ENCODE results near the gene SPDYE2B.
"Not testable (repeated sequence)": the region's sequence is repeated elsewhere in the genome, so short reads cannot be mapped to it uniquely, and the experiment has no call there.

SPDYE2B gene

DNA sequence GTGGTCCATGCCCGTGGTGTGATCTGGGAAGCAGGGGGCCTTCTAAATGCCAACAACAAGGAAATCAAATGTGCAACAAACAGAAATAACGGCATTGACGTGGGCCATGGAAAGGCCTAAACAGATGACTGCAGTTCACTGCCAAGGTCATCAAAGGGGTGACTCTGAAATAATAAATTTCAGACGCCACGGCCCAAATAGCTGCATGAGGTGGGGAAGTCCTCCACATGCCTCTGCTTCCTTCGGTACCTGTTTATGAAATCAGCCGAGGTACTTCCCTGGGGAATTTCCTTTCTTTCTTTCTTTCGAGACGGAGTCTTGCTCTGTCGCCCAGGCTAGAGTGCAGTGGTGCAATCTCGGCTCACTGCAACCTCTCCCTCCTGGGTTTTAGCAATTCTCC lies 14.6 kb downstream of the SPDYE2B start:
- H3K27me3 ChIP-seq (ENCODE audit: control insufficient read depth, insufficient read depth, low read length); H3K36me3 ChIP-seq (ENCODE audit: control insufficient read depth, insufficient read depth, low read length); H3K4me3 ChIP-seq (ENCODE audit: low read depth, low read length); H3K9ac ChIP-seq (ENCODE audit: low read depth, low read length); H3K4me1 ChIP-seq (ENCODE audit: control insufficient read depth, insufficient read depth, low read length); H3K9me3 ChIP-seq (ENCODE audit: control insufficient read depth, insufficient read depth, low read length): not testable (repeated sequence)

DNA sequence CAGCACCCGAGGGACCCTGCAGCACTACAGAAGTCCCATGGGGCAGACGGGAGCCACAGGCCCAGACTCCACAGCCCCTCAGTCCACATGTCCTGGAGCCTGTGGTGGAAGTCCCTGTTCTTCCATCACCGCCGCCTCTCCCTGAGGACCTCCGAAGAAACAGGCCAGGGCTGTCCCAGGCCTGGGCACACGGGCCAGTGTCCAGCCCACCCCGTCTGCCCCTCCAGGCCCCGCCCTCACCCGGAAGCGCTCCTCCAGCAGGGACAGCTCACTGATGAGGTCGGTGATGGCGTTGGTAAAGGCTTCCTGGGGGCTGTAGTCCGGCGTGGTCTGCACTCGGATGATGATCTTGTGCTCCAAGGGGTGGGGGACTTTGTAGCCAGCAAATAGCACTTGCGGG lies 16.7 kb downstream of the SPDYE2B start:
- H3K4me3 ChIP-seq (ENCODE audit: low read depth, low read length); H3K9me3 ChIP-seq (ENCODE audit: control insufficient read depth, insufficient read depth, low read length); H3K27me3 ChIP-seq (ENCODE audit: control insufficient read depth, insufficient read depth, low read length); H3K36me3 ChIP-seq (ENCODE audit: control insufficient read depth, insufficient read depth, low read length); H3K9ac ChIP-seq (ENCODE audit: low read depth, low read length); H3K4me1 ChIP-seq (ENCODE audit: control insufficient read depth, insufficient read depth, low read length): not testable (repeated sequence)

- H3K27me3 ChIP-seq (ENCODE audit: control insufficient read depth, insufficient read depth, low read length); H3K9me3 ChIP-seq (ENCODE audit: control insufficient read depth, insufficient read depth, low read length); H3K36me3 ChIP-seq (ENCODE audit: control insufficient read depth, insufficient read depth, low read length); H3K4me1 ChIP-seq (ENCODE audit: control insufficient read depth, insufficient read depth, low read length); H3K9ac ChIP-seq (ENCODE audit: low read depth, low read length); H3K4me3 ChIP-seq (ENCODE audit: low read depth, low read length): not testable (repeated sequence)
These were observed 17.4 kb downstream of the SPDYE2B start for GRCh38 chr7:102667523-102667922.

GRCh38 chr7:102671166-102671955 lies 21.2 kb downstream of the SPDYE2B start, which contains the start of gene POLR2J2:
Gene POLR2J2, minus strand, starts transcription at chr7:102671663. Its CDS starts 62 bp downstream, at chr7:102671601.
- H3K4me1 ChIP-seq (ENCODE audit: control insufficient read depth, insufficient read depth, low read length); H3K27me3 ChIP-seq (ENCODE audit: control insufficient read depth, insufficient read depth, low read length); H3K9ac ChIP-seq (ENCODE audit: low read depth, low read length); H3K9me3 ChIP-seq (ENCODE audit: control insufficient read depth, insufficient read depth, low read length); H3K4me3 ChIP-seq (ENCODE audit: low read depth, low read length); H3K36me3 ChIP-seq (ENCODE audit: control insufficient read depth, insufficient read depth, low read length): not testable (repeated sequence)

DNA sequence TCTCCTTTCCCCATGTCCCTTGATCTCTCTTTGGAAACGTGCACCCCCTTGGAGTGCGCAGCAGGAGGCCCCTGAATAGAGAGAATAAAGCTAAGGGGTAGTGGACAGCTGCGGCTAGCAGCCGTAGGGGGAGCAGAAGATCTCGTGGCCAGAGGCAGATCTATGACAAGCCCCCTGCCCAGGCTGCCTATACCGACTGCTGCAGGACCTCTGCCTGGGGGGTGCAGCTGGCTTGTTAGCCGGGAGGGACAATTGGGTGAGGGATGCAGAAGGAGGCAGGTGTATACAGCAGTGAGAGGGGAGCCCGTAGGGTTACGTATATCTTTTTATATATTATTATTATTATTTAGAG lies 21.8 kb downstream of the SPDYE2B start:
- not testable (repeated sequence) for H3K9me3 ChIP-seq (ENCODE audit: control insufficient read depth, insufficient read depth, low read length); H3K4me3 ChIP-seq (ENCODE audit: low read depth, low read length); H3K36me3 ChIP-seq (ENCODE audit: control insufficient read depth, insufficient read depth, low read length); H3K4me1 ChIP-seq (ENCODE audit: control insufficient read depth, insufficient read depth, low read length); H3K27me3 ChIP-seq (ENCODE audit: control insufficient read depth, insufficient read depth, low read length); H3K9ac ChIP-seq (ENCODE audit: low read depth, low read length)

DNA sequence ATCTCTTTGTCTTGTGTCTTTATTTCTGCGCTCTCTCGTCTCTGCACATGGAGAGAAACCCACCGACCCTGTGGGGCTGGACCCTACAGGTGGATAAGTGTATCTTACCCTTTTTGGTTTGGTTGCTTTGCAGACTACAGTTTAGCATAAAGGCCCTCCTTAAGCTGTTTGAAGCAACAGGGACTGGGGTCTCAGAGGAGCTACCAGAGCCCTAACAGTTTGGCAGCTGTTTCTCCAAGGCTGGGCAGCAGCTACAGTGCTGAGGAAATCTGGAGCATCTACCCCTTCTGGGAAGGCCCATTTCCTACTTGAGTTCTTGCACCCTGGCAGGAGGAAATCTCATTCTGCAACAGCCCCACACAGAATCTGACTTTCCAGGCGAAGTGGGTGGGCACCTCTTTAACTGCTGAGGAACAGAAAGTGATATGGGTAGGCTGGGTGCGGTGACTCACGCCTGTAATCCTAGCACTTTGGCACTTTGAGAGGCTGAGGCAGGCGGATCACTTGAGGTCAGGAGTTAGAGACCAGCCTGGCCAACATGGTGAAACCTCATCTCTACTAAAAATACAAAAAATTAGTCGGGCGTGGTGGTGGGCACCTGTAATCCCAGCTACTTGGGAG lies 23.4 kb downstream of the SPDYE2B start:
- not testable (repeated sequence) for H3K36me3 ChIP-seq (ENCODE audit: control insufficient read depth, insufficient read depth, low read length); H3K27me3 ChIP-seq (ENCODE audit: control insufficient read depth, insufficient read depth, low read length); H3K9me3 ChIP-seq (ENCODE audit: control insufficient read depth, insufficient read depth, low read length)

DNA sequence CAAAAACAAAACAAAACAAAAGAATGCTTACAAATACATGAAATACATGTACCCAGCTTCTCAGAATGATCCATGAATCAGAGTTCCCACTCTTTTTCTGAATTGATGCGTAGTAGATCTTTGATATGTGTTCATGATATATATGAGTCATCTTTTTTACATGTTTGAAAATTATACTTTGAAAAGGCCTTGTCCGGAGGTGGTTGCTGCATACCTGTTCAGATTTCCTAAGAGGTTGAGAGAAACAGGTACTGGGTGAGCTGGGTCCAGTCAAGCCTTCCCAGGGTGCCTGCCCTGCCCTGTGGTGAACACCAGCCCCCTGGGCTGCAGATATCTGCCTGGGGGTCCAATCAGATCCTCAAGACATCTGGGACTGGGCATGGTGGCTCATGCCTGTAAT lies 25.4 kb downstream of the SPDYE2B start:
- not testable (repeated sequence) for H3K36me3 ChIP-seq (ENCODE audit: control insufficient read depth, insufficient read depth, low read length); H3K9ac ChIP-seq (ENCODE audit: low read depth, low read length); H3K4me1 ChIP-seq (ENCODE audit: control insufficient read depth, insufficient read depth, low read length); H3K27me3 ChIP-seq (ENCODE audit: control insufficient read depth, insufficient read depth, low read length); H3K4me3 ChIP-seq (ENCODE audit: low read depth, low read length); H3K9me3 ChIP-seq (ENCODE audit: control insufficient read depth, insufficient read depth, low read length)

More for the DNA sequence above, 23.4 kb downstream of the SPDYE2B start:
- not testable (repeated sequence) for H3K4me1 ChIP-seq (ENCODE audit: control insufficient read depth, insufficient read depth, low read length); H3K9ac ChIP-seq (ENCODE audit: low read depth, low read length); H3K4me3 ChIP-seq (ENCODE audit: low read depth, low read length)

DNA sequence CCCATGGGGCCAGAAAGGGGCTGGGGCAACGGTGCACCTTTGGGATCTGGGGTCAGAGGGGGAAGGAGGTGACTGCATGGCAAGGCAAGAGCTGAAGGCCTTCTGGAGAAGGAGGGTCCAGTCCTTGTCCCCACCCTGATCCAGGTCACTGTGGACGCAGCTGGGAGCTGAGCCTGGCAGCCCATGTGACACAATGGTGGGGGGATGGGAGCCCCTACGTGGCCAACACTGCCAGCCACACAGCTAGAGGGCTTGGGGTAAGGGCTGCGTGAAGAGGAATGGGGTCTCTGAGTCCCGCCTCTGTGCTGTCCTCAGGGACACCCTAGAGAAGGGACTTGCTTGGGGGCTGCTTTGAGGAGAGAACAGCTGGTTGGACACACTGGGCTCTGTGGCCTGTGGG lies 30.7 kb downstream of the SPDYE2B start:
- not testable (repeated sequence) for H3K36me3 ChIP-seq (ENCODE audit: control insufficient read depth, insufficient read depth, low read length); H3K4me3 ChIP-seq (ENCODE audit: low read depth, low read length); H3K27me3 ChIP-seq (ENCODE audit: control insufficient read depth, insufficient read depth, low read length); H3K9me3 ChIP-seq (ENCODE audit: control insufficient read depth, insufficient read depth, low read length); H3K4me1 ChIP-seq (ENCODE audit: control insufficient read depth, insufficient read depth, low read length); H3K9ac ChIP-seq (ENCODE audit: low read depth, low read length)

DNA sequence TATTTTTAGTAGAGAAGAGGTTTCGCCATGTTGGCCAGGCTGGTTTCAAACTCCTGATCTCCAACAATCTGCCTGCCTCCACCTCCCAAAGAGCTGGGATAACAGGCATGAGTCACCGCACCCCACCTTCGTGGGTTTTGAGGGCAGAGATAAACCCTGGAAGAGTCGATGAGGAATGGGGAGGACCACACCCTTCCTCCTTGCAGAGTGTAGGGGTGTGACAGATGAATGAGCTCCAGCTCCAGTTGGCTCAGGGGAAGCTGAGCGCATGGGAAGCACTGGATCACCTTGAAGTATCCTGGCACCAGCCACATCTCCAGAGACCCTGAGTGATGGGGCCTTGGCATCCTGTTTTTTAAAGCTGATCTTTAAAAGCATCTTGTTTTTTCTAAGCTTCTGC lies 32.4 kb downstream of the SPDYE2B start:
- not testable (repeated sequence) for H3K27me3 ChIP-seq (ENCODE audit: control insufficient read depth, insufficient read depth, low read length)

DNA sequence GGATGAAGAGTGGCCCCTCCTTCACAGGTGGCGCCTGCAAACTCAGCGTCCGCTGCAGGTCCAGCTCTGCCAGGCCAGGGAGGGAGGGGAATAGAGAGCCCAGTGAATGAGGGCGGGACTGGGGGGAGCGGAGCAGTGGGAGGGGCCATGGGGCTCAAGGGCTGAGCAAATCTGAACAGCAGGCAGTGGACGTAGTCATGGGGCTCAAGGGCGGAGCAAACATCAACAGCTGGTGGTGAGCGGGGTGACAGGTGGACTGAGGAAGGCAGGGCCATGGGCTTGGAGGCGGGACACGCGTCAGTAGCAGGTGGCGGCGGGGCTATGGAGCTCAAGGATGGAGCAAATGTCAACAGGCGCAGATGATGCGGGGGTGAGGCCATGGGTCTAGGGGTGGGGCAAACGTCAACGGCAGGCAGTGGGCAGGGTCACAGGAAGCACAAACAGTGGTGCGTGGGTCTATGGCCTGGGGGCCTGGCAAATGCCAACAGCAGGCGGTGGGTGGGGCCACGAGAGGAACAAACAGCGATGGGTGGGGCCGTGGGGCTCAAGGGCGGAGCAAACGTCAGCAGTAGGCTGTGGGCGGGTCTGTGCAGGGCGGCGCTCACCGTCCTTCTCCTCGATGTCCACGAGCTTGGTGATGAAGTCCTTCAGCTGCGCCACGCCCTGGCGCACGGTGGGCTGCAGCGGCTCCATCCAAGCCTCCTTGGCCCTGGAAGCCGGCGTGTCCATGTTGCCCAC lies 38.3 kb downstream of the SPDYE2B start:
- not testable (repeated sequence) for H3K9me3 ChIP-seq (ENCODE audit: control insufficient read depth, insufficient read depth, low read length); H3K27me3 ChIP-seq (ENCODE audit: control insufficient read depth, insufficient read depth, low read length); H3K4me3 ChIP-seq (ENCODE audit: low read depth, low read length)

More for the DNA sequence above, 32.4 kb downstream of the SPDYE2B start:
- not testable (repeated sequence) for H3K36me3 ChIP-seq (ENCODE audit: control insufficient read depth, insufficient read depth, low read length); H3K9ac ChIP-seq (ENCODE audit: low read depth, low read length); H3K4me1 ChIP-seq (ENCODE audit: control insufficient read depth, insufficient read depth, low read length); H3K4me3 ChIP-seq (ENCODE audit: low read depth, low read length); H3K9me3 ChIP-seq (ENCODE audit: control insufficient read depth, insufficient read depth, low read length)

DNA sequence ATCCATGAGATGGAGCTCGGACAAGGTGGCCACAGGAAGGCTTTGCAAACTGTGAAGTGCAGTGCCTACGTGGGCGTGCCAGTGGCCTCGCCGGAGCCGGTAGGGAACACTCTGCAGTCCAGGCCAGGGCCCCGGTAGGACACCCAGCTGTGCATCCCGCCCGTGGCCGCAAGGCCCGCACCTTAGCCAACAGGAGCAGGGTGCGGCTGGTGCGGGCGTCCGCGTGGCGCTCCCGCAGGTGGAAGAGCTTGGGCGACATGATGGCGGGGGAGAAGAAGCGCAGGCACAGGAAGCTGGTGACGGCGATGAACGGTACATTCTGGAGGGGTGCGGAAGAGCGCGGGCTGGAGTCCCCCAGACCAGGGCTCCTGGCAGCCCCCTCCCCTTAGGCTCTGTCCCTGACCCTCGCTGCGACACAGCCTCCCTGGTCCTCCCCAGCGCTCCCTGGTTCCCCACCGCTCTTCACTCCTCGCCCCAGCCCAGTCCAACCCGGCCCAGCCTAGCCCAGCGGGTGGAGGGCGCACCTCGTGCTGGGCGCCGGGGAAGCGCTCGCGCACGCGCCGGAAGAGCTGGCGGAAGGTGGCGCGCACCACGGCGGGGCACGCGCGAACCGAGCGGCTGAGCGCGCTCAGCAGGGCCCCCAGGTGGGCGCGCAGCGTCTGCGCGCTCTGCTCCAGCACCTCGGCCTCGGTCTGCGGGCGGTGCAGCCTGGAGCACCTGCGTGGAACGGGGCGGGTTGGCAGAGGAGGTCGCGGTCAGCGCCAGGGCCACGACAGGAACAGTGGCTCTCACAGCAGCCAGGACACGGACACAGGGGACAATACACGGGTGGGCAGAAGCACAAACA lies 39.5 kb downstream of the SPDYE2B start:
- not testable (repeated sequence) for H3K4me3 ChIP-seq (ENCODE audit: low read depth, low read length)

More for the DNA sequence above, 38.3 kb downstream of the SPDYE2B start:
- H3K36me3 ChIP-seq (ENCODE audit: control insufficient read depth, insufficient read depth, low read length); H3K4me1 ChIP-seq (ENCODE audit: control insufficient read depth, insufficient read depth, low read length); H3K9ac ChIP-seq (ENCODE audit: low read depth, low read length): not testable (repeated sequence)

More for the DNA sequence above, 39.5 kb downstream of the SPDYE2B start:
- H3K4me1 ChIP-seq (ENCODE audit: control insufficient read depth, insufficient read depth, low read length); H3K9ac ChIP-seq (ENCODE audit: low read depth, low read length); H3K27me3 ChIP-seq (ENCODE audit: control insufficient read depth, insufficient read depth, low read length); H3K9me3 ChIP-seq (ENCODE audit: control insufficient read depth, insufficient read depth, low read length); H3K36me3 ChIP-seq (ENCODE audit: control insufficient read depth, insufficient read depth, low read length): not testable (repeated sequence)
